Stimulated activated CD8-positive, alpha-beta memory T cell treated with anti-CD3 and anti-CD28 coated beads, Interleukin-2, amount 100 ng/mL, for 1 hour (primary cell): ENCODE measurements around the gene DLG2.

ENCODE experiments used
- DNase-seq, 2 donors: peaks; one replicate each; pipeline ENCODE4 v3.0.0-alpha.2; 2020; ENCODE audit warnings: low read depth in 2 of 2

DLG2 gene

GRCh38 chr11:84663731-84664130 lies 963.4 kb downstream of the DLG2 start:
- no peak for DNase-seq

DNA sequence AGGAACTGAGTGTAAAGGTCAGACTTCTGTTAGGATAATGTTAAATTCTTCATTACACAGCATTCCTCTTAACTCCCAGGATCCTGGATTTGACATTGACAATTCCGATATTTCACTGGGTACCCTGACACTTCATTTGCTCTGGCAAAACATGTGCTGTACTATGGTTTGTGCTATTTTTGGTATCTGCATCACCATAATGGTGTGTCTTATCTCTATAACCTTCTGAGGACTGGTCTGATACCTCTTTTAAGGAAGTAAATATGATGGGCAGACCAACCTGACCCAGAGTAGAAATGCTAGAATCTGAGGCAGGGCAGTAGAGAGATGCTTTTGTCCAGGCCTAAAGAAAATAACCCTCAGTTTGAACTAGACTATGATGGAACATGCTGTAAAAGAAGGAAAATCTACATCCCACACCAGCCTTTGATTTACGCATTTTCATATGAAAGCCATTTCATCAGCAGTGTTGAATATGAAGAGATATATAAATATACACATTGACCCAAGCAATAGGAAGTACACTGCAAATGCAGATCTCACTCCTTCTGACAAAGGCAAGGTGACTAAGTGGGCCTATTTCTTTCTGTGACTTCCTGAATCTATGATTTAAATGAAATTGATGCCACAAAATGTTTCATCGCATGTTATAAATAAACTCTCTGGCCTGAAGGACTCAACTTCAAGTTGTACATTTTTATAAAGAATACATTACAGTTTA lies 966.7 kb downstream of the DLG2 start:
- no peak for DNase-seq

GRCh38 chr11:84655712-84656111 lies 971.4 kb downstream of the DLG2 start:
- no peak for DNase-seq

DNA sequence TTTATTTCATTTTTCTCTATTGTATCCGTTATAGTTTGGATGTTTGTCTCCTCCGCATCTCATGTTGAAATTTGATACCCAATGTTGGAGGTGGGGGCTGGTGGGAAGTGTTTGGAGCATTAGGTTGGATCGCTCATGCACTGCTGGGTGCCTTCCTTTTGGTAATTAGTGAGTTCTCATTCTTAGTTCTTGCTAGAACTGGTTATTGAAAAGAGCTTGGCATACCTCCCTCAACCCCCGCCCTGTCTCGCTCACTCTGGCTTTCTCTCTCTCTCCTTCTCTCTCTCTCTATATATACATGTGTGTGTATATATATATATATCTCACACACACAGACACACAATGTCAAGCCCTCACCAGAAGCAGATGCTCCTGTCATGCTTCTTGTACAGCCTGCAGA lies 978.7 kb downstream of the DLG2 start:
- DNase-seq, result no peak

DNA sequence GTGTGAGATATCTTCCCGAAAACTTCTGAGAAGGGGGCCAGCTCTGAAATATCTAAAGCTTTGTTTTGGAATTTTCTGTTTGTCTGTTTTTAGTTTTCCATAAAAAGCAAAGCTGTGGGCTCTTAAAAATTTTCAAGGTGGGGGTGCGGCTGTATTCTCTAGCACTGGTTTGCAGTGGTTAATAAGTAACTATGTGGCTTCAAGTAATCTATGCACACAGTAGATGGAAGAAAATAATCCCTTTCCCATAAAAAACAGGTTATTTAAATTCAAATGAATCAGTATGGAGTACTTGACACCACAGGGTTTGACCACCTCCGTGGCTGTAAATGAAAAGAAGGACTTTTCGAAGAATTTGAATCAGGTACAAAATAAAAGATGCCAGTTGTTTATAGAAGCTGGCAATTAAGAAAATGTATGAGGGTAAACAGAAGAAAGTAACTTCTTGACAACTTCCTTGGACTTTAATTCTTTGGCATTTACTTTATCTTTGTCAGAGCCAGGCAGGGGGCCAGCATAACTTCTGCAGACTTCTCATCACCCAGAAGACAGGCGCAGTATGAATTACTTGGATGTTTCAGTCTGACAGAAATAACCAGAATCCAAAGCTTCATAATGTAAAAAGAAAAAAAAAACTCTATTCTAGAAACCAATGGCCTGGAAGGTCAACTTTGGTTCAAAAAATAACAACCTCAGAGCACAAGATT lies 981.0 kb downstream of the DLG2 start:
- DNase-seq, result no peak

- no peak for DNase-seq
These were observed 984.6 kb downstream of the DLG2 start for GRCh38 chr11:84642500-84642899.

DNA sequence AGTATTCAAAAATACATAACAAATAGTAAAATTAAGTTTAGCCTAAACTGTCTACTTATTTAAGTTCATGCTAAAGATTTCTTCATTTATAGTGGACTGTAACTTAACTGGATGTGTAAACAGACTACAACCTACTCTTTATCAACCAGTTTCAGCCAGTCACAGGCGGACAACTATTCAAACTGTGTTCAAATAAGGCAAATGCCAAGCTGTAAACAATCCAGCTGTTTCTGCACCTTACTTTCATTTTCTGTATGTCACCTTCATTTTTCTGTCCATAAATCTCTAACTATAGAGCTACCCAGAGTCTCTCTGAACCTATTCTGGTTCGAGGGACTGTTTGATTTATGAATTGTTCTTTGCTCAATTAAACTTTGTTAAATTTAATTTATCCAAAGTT lies 992.8 kb downstream of the DLG2 start:
- DNase-seq, result no peak

DNA sequence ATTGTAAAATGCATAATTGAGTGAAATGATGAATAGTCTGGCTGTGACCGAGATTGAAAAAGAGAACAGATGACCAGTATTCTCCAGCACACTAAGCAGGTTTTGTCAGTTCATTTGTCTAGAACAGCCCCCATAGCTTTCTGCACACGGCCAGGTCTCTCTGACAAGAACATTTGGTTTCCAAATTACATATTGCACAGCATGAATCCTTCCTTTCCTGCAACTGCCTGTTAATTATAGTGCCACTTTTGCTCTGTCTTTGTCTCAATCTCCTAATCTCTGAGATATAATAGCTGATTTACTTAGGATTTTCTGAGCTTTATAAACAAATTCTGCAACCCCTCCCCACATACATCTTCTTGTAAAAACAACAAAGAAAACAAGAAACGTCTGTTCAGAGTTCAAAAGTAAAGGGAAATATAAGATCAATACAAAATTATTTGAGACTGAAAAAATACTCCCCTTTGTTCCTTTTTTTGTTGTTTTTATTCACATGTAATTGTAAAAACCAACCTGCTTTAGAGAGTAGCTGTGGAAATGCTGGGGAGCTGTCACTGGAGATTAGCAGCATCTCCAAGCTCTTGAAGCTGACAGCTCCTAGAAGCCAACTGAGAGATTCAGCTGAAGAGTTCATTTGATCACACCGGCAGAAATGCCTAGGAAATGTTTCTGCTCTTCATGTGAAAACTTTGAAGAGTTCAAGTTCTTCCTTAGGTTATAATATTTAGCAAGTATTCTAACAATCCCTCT lies 998.1 kb downstream of the DLG2 start:
- no peak for DNase-seq

DNA sequence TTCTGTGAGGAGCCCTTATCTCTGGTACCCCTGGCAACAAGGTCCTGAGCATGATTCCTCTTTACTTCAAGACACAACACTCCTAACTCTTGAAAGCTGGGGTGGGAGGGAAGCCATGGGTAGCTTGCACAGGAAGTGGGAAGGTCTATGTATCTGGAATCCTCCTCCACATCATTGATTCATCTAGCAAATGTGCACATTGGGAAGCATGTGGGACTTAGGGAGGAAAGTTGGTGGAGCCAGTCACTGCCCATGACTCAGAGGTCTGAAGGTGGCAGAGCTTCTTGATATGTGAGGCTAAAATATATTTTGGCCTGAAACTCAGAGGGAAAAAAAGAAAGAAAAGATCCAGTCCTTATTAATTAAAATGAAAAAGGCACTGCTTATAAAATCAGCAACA lies 1000.9 kb downstream of the DLG2 start:
- no peak for DNase-seq

DNA sequence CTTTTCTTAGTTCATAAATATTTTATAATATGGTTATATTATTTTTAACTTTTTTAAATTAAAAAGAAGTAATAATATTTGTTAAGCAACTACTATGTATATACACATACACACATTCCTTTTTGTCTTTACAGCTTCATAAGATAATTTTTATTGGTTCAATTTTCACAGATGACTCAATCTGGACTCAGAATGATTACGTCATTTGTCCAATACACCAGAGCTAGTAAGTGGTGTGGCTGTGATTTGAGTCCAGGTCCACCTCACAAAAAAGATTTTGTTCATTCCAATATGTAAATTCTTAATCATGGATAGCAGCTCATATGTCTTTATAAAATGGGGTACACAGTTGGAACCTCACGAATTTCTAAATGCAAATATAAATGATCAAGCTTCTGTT lies 1014.5 kb downstream of the DLG2 start:
- no peak for DNase-seq

- no peak for DNase-seq
These were observed 1018.3 kb downstream of the DLG2 start for GRCh38 chr11:84608837-84609196.

DNA sequence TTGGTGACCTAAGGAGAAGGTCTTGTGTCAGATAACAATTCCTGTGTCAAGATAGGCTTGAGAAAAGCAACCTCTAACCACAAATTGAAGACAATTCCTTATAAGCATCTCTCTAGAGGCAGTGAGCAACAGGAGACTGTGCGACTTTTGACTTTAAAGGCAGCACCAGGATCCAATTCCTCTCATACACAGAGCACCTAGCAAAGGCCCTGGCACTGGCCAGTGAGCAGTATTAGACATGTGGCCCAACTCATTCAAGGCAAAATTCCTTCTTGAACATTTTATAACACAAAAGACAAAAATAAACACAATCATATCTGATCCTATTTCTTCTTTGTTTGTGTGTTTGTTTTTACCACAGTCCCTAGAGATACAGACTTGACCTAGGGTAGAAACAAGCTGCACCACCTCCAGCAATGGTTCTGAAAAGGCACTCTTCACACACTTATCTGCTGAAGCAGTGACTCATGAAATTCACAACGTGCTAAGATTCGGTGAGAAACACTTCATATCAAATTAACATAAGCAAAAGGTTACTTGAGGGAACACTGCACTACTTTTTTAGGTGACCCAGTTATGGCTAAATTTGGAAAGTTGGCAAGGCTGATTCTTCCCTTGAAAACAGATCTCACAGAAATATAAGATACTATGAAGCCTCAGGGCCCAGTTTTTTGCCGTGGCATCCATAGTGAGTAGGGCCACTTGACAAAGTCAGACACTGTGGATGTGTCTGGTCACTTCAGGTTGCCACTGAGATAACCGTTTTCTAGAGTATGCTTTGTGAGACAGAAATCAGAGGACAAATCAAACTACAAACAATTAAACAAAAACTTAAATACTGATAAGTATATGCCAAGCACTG lies 1018.9 kb downstream of the DLG2 start:
- no peak for DNase-seq

DNA sequence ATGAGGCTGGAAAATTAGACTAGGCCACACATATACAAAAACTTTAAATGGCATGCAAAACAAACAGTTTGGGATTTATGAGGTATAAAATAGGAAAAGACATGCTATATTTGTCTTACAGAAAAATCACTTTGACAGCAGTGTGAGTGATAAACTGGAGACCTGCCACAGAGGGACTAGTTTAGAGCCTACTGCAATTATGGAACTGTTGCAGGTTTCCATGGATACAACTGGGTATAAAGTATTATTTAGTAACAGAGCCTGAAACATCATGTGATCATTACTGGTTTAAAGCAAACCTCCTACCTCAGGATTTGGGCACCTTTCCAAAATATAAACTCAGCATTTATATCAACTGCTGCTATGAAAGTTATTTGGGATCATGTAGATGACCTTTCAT lies 1032.5 kb downstream of the DLG2 start:
- no peak for DNase-seq

DNA sequence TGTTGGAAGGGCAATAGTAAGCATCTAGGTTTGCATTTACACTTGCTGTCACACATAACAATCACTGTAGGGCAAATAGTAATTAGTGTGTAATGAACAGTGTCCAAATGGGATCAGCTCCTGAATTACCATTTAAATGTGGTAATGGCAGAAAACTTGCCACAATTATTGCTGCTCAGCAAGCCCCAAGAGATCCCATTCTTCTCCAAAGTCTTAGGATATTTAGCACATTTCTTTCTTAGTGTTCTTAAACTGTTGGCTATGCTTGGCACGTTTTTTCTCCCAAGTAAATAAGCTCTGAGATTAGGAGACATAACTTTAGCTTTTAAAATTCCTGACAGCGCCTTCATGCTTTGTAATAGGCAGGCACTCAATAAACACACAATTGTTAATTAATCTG lies 1037.0 kb downstream of the DLG2 start:
- DNase-seq, result no peak

- no peak for DNase-seq
These were observed 1038.9 kb downstream of the DLG2 start for GRCh38 chr11:84588131-84588829.

- DNase-seq, result no peak
These were observed 1044.0 kb downstream of the DLG2 start for GRCh38 chr11:84583106-84583505.

GRCh38 chr11:84581083-84581482 lies 1046.1 kb downstream of the DLG2 start:
- no peak for DNase-seq

- no peak for DNase-seq
These were observed 1046.7 kb downstream of the DLG2 start for GRCh38 chr11:84580428-84580827.

DNA sequence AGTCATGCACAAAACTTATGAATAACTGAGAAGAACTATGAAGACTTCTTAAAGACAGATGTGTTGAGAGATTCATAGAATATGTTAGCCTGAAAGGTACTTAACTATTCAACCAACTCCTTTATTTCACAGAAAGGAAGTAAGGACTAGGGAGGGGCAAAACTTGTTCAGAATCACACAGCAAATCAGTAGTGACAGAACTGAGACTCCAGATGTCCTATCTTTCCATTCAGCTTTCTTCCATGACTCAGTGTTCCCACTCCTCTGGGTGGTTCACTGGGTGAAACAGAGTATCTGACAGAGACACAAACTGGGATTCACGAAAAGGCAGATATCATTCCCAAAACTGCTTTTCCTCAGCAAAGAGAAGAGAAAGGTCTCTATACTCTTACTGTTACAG lies 1053.3 kb downstream of the DLG2 start:
- no peak for DNase-seq

- no peak for DNase-seq
These were observed 1060.5 kb downstream of the DLG2 start for GRCh38 chr11:84566671-84567070.

DNA sequence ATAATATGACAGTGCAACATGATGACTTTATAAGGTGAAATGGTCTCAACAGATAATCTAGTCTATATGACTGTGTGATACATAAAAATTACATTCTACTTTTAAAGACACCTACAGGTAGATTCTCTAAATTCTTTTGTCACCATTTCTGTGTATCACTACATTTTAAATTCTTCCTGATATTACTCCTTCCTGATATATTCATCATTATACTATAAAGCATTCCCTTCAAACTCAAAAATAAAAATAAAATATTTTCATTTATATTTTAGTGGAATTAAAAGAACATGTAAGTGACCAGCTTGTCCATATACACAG lies 1062.3 kb downstream of the DLG2 start:
- no peak for DNase-seq
